HepG2 (cell line): ENCODE data around the gene MSRB3. TPM values are rescaled to one million over a fixed set of nuclear protein-coding genes. Genes with fewer than 3 reads are reported as not detected.

Source experiments
- ATAC-seq: fragments of 200-7000 bp; cut with Tn5 transposase; 3 replicates; pipeline ENCODE4 v1.9.1; 2020; ENCODE audit warnings: mild to moderate bottlenecking, moderate library complexity
- BruUV-seq: library from RNA; stranded (reverse); fragments of 400-500 nt; replicated peaks from 2 replicates; lab custom pipeline; 2021; lab: Mats Ljungman, UMichigan
- CTCF ChIA-PET: fragments of 300-600 bp; formaldehyde crosslinking; extraction: SDS; loops from one replicate; lab custom pipeline; 2021; ENCODE audit warnings: low total read pairs, inconsistent platforms, low intra/inter-chr PET ratio; lab: Yijun Ruan, JAX
- POLR2A ChIA-PET: fragments of 350-600 bp; sonication (Branson Sonifier 250); formaldehyde crosslinking; loops from one replicate; lab custom pipeline; 2020; ENCODE audit warnings: antibody characterized with exemption, inconsistent platforms; lab: Yijun Ruan, JAX
- DNase-seq: peaks from one replicate; pipeline ENCODE4 v3.0.0-alpha.2; 2015; ENCODE audit warnings: low spot score
- FAIRE-seq: peaks from 3 replicates; lab custom pipeline; 2011; peaks lifted over from hg19 to GRCh38; lab: Jason Lieb, UNC
- H2AFZ ChIP-seq: one replicate; pipeline ENCODE4 v1.6.1; 2011; ENCODE audit warnings: low read length, inconsistent platforms
- H3K27ac ChIP-seq: fragments of 300-600 bp; 3 replicates; pipeline ENCODE4 v1.8.0; 2011; ENCODE audit warnings: mixed run types, mild to moderate bottlenecking, mixed read lengths, low read length, inconsistent platforms; ENCODE audit not compliant: insufficient read depth; ENCODE audit errors: extremely low read length
- H3K27me3 ChIP-seq, 2 experiments: fragments of 200-600 bp in 1 of 2; 2 replicates in 1 of 2; 3 replicates in 1 of 2; pipeline versions ENCODE4 v1.6.0 to v1.8.0; 2011; ENCODE audit warnings: low read length in 2 of 2, mild to moderate bottlenecking in 2 of 2, moderate library complexity in 2 of 2, inconsistent platforms in 1 of 2; ENCODE audit not compliant: insufficient read depth in 2 of 2, control insufficient read depth in 1 of 2
- H3K36me3 ChIP-seq, 2 experiments: fragments of 200-600 bp in 1 of 2; replicated peaks in 1 of 2; 2 replicates in 1 of 2; 3 replicates in 1 of 2; pipeline versions ENCODE4 v1.5.1 to v1.8.0; 2011; ENCODE audit warnings: low read length in 2 of 2, inconsistent platforms in 1 of 2; ENCODE audit not compliant: insufficient read depth in 2 of 2, control insufficient read depth in 1 of 2
- H3K4me1 ChIP-seq: 2 replicates; pipeline ENCODE4 v1.5.1; 2012; ENCODE audit warnings: low read length, inconsistent platforms; ENCODE audit not compliant: insufficient read depth
- H3K4me2 ChIP-seq: 2 replicates; pipeline ENCODE4 v1.6.0; 2011; ENCODE audit warnings: low read depth, low read length, inconsistent platforms
- H3K4me3 ChIP-seq, 3 experiments: fragments of 200-600 bp in 1 of 3; sonication (generic), shearing (Covaris generic) in 1 of 3; replicated peaks in 1 of 3; 2 replicates each; pipeline ENCODE4 v1.5.1; 2011 to 2016; ENCODE audit warnings: low read length in 3 of 3, inconsistent platforms in 2 of 3, low read depth in 2 of 3, mild to moderate bottlenecking in 2 of 3, control low read depth in 1 of 3, mixed read lengths in 1 of 3; ENCODE audit not compliant: insufficient read depth in 1 of 3
- H3K79me2 ChIP-seq: one replicate; pipeline ENCODE4 v1.6.1; 2011; ENCODE audit warnings: low read length, inconsistent platforms; ENCODE audit not compliant: insufficient read depth
- H3K9ac ChIP-seq: 2 replicates; pipeline ENCODE4 v1.6.0; 2011; ENCODE audit warnings: mild to moderate bottlenecking, low read depth, low read length, inconsistent platforms; ENCODE audit not compliant: insufficient read depth
- H3K9me3 ChIP-seq: 2 replicates; pipeline ENCODE4 v1.5.1; 2012; ENCODE audit warnings: mild to moderate bottlenecking, low read length
- H4K20me1 ChIP-seq: 2 replicates; pipeline ENCODE4 v1.6.0; 2011; ENCODE audit warnings: inconsistent platforms, mild to moderate bottlenecking, low read length, moderate library complexity; ENCODE audit not compliant: insufficient read depth
- LCORL ChIP-seq, 2 experiments: fragments of 450-650 bp in 1 of 2; sonication (generic) in 1 of 2; formaldehyde crosslinking in 1 of 2; IDR thresholded peaks; 2 replicates each; pipeline versions ENCODE4 v1.5.0 to v1.6.1; 2017 to 2020; ENCODE audit warnings: antibody characterized with exemption in 1 of 2, missing genetic modification reagents in 1 of 2
- POLR2G ChIP-seq: fragments of 200-400 bp; formaldehyde crosslinking; IDR thresholded peaks from 2 replicates; pipeline ENCODE4 v1.6.1; 2018; ENCODE audit warnings: mild to moderate bottlenecking, low read depth, low read length, moderate library complexity
- SMARCE1 ChIP-seq: fragments of 450-650 bp; IDR thresholded peaks from 2 replicates; pipeline ENCODE4 v1.6.1; 2017; ENCODE audit warnings: borderline replicate concordance
- ZNF282 ChIP-seq: fragments of 450-650 bp; IDR thresholded peaks from 2 replicates; pipeline ENCODE4 v1.6.1; 2018; ENCODE audit not compliant: partially characterized antibody
- ZNF343 ChIP-seq: sonication (generic); formaldehyde crosslinking; IDR thresholded peaks from 2 replicates; pipeline ENCODE4 v1.4.0; 2020; ENCODE audit warnings: mild to moderate bottlenecking, missing genetic modification reagents
- ZNF749 ChIP-seq: sonication (generic); formaldehyde crosslinking; IDR thresholded peaks from 2 replicates; pipeline ENCODE4 v1.8.0; 2022; ENCODE audit warnings: mild to moderate bottlenecking, missing genetic modification reagents, moderate library complexity, borderline replicate concordance
- ZNF780A ChIP-seq: sonication (generic); formaldehyde crosslinking; IDR thresholded peaks from 2 replicates; pipeline ENCODE4 v1.8.0; 2022; ENCODE audit warnings: mild to moderate bottlenecking, missing genetic modification reagents, moderate library complexity
- WGBS: methylation state at CpG from one replicate; pipeline ENCODE4 v1.1.6; 2017; ENCODE audit warnings: low lambda C conversion rate; 5-methylcytosine and 5-hydroxymethylcytosine counted together
- in situ Hi-C: cut with HindIII; loops from 2 replicates; pipeline ENCODE4 v1.10.0; 2017; ENCODE audit warnings: low pct_unique_long_range_greater_than_20kb; ENCODE audit not compliant: extremely low pct_ligation_motif_present
- intact Hi-C: fragments of 100-400 bp; cut with micrococcal nuclease; formaldehyde crosslinking; loops from one replicate; pipeline ENCODE4 v1.10.0; 2022; ENCODE audit not compliant: unreplicated experiment
- polyA plus RNA-seq, 8 experiments: library from polyadenylated mRNA; depleted of rRNA in 3 of 8; stranded (reverse) in 7 of 8; unstranded in 1 of 8; fragments of >200 nt; fragmentation: Illumina TruSeq in 4 of 8; extraction: Trizol in 4 of 8; gene quantifications; 2 replicates each; pipeline versions ENCODE4 v1.2.1 to v1.2.3, GENCODE V29; 2011 to 2016; ENCODE audit warnings: low read depth in 4 of 8, missing spikeins in 1 of 8, mixed read lengths in 1 of 8; ENCODE audit not compliant: insufficient read depth in 1 of 8
- total RNA-seq, 5 experiments: library from RNA; depleted of rRNA; stranded (reverse); fragments of >200 nt; fragmentation: Illumina TruSeq; extraction: Trizol; gene quantifications; 2 replicates each; pipeline ENCODE4 v1.2.3, GENCODE V29; 2016; ENCODE audit warnings: low read depth in 1 of 5
- TF ChIP-seq, protein P1 (sequence below): sonication (generic); formaldehyde crosslinking; IDR thresholded peaks from 2 replicates; pipeline ENCODE4 v1.4.0; 2020; ENCODE audit warnings: missing genetic modification reagents, mild to moderate bottlenecking, borderline replicate concordance
- TF ChIP-seq, protein P2 (sequence below): sonication (generic); formaldehyde crosslinking; IDR thresholded peaks from 2 replicates; pipeline ENCODE4 v1.5.0; 2020; ENCODE audit warnings: missing genetic modification reagents, mild to moderate bottlenecking, borderline replicate concordance

The MSRB3 gene
- total and polyA plus RNA-seq, 2 of the 13 experiments (the other 11 are each of a cell fraction or from before 2014, with no cell fraction given) = 1.5 to 1.9 TPM

DNA sequence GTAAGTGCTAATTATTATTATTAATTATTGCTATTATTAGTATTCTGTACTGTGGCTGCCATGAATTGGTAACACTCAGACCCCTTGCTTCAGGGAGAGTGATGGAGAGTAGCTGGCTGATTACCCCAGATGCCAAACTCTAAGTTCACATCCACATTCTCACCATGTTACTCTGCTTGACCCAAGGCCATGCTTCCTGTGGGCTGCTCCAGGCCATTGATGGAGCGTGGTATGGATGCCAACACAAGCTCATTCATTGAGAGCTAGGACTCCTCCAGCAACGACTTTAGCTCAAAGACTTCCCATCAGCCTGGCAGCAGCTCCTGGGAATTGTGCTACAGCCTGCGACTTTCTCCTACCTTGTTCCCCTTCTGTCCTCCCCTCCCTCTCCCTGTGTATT lies 233.4 kb downstream of the MSRB3 start:
- Histone ChIP-seq H3K27ac (no peak overlapping the region), H3K36me3 (no peaks in the 10 kb centered on the region), H3K9ac (no peak overlapping the region), H3K4me1 (peaks cover 17% of the 10 kb centered on the region), H3K4me2 (no peak overlapping the region), H3K9me3 (no peaks in the 10 kb centered on the region), H2AFZ (no peak overlapping the region), H3K79me2 (no peaks in the 10 kb centered on the region), H3K27me3 (peaks cover 2 to 3% of the 10 kb centered on the region in 2 experiments; a peak in 1 of 5 replicates), H4K20me1 (no peaks in the 10 kb centered on the region), H3K4me3 (no peak overlapping the region)
- 51% methylated on average over 2 of the region's 3 CpGs for WGBS
- BruUV-seq = no TSS peak
- TF ChIP-seq LCORL (IDR thresholded peaks at IDR 0.05) (no peak), LCORL (CRISPR knock-in tag; IDR thresholded peaks at IDR 0.05) (no peak), SMARCE1 (no peak), POLR2G (no peak), ZNF343 (CRISPR knock-in tag) (no peak), ZNF780A (CRISPR knock-in tag) (no peak), ZNF282 (no peak), ZNF749 (no peak)
- TF ChIP-seq, protein P1, sequence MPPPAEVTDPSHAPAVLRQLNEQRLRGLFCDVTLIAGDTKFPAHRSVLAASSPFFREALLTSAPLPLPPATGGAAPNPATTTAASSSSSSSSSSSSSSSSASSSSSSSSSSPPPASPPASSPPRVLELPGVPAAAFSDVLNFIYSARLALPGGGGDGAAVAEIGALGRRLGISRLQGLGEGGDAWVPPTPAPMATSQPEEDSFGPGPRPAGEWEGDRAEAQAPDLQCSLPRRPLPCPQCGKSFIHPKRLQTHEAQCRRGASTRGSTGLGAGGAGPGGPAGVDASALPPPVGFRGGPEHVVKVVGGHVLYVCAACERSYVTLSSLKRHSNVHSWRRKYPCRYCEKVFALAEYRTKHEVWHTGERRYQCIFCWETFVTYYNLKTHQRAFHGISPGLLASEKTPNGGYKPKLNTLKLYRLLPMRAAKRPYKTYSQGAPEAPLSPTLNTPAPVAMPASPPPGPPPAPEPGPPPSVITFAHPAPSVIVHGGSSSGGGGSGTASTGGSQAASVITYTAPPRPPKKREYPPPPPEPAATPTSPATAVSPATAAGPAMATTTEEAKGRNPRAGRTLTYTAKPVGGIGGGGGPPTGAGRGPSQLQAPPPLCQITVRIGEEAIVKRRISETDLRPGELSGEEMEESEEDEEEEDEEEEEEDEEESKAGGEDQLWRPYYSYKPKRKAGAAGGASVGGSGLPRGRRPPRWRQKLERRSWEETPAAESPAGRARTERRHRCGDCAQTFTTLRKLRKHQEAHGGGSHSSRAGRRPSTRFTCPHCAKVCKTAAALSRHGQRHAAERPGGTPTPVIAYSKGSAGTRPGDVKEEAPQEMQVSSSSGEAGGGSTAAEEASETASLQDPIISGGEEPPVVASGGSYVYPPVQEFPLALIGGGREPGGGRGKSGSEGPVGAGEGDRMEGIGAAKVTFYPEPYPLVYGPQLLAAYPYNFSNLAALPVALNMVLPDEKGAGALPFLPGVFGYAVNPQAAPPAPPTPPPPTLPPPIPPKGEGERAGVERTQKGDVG (CRISPR knock-in tag) = no peak
- TF ChIP-seq, protein P2, sequence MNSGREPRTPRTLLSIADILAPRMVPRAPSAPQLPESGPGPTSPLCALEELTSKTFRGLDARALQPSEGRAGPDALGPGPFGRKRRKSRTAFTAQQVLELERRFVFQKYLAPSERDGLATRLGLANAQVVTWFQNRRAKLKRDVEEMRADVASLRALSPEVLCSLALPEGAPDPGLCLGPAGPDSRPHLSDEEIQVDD (CRISPR knock-in tag) = no peak
- POLR2A ChIA-PET = no interaction called here
- in situ Hi-C loops (no loop called here), intact Hi-C loops (loop anchor here (2.0 kb wide), 1 partner anchor 185 kb away; no protein-coding TSS in a partner anchor)
- no peak for ATAC-seq
- FAIRE-seq = no peak
- DNase-seq = no peak
- CTCF ChIA-PET = no interaction called here

Other genes with a start within 250 kb of the MSRB3 start
- not detected in 2 replicates for gene WIF1, start 157.4 kb upstream of the MSRB3 start, total RNA-seq (2016; rRNA removed; fragmentation: Illumina TruSeq; extraction: Trizol)
- gene WIF1, start 157.4 kb upstream of the MSRB3 start, polyA plus RNA-seq (2011; rRNA removed) = not detected in 2 replicates
- 12.3 and 18.7 TPM in 2 replicates for gene LEMD3, start 109.1 kb upstream of the MSRB3 start, total RNA-seq (2016; rRNA removed; fragmentation: Illumina TruSeq; extraction: Trizol)
- 7.0 and 9.3 TPM in 2 replicates for gene LEMD3, start 109.1 kb upstream of the MSRB3 start, polyA plus RNA-seq (2011; rRNA removed)